Measurements from ENCODE around the gene ZNF330. TPM values are rescaled to one million over a fixed set of nuclear protein-coding genes. Genes with fewer than 3 reads are reported as not detected.

Gene ZNF330
- total and polyA plus RNA-seq, 2 of the 4 experiments (the other 2 are of a cell fraction) = 27.2 to 34.1 TPM

- Histone ChIP-seq H3K56ac (ENCODE audit: extremely low read depth, insufficient read depth, low read length) (no peak overlapping the region), H3K79me1 (ENCODE audit: low read depth in 1 of 2, low read length in 2 of 2) (no peaks in the 10 kb centered on the region), H3K9ac (ENCODE audit: low read depth, low read length) (no peak overlapping the region), H3K27ac (ENCODE audit: insufficient read depth, low read length) (no peak overlapping the region), H2BK120ac (ENCODE audit: low read depth, low read length) (no peak overlapping the region), H3K4me2 (ENCODE audit: low read depth, low read length) (no peak overlapping the region), H3K23ac (ENCODE audit: low read depth, low read length) (no peak overlapping the region), H2AK5ac (ENCODE audit: low read depth, low read length) (no peak overlapping the region), H3K18ac (ENCODE audit: low read depth, low read length) (peak overlapping the region; percentile 69; the same call in 1 of the 2 replicates), H2BK5ac (ENCODE audit: low read depth, low read length, poor library complexity, severe bottlenecking) (no peak overlapping the region), H3K4me1 (ENCODE audit: control insufficient read depth, insufficient read depth, low read length) (peaks cover 2% of the 10 kb centered on the region; the same call in 1 of the 2 replicates), H2AK9ac (replicated peaks; ENCODE audit: low read depth, low read length, poor library complexity) (no peak overlapping the region), H3K27me3 (ENCODE audit: control insufficient read depth, insufficient read depth, low read length) (no peaks in the 10 kb centered on the region), H2BK20ac (ENCODE audit: low read depth, low read length) (no peak overlapping the region), H4K5ac (ENCODE audit: low read depth, low read length) (no peak overlapping the region), H3K4ac (ENCODE audit: low read depth, low read length) (no peak overlapping the region), H2AFZ (replicated peaks; ENCODE audit: low read length, poor library complexity) (peak overlapping the region; percentile 12), H2BK15ac (ENCODE audit: low read depth, low read length) (no peak overlapping the region; the same call in 1 of the 3 replicates), H3K9me3 (ENCODE audit: control insufficient read depth, insufficient read depth, low read length) (no peaks in the 10 kb centered on the region), H4K91ac (ENCODE audit: insufficient read depth, low read depth, low read length) (no peak overlapping the region), H3K36me3 (ENCODE audit: control insufficient read depth, insufficient read depth, low read length) (no peaks in the 10 kb centered on the region), H3K4me3 (ENCODE audit: insufficient read depth, low read depth, low read length) (no peak overlapping the region), H3K9me1 (ENCODE audit: insufficient read depth, low read length) (peaks cover 6% of the 10 kb centered on the region; the same call in 1 of the 2 replicates), H4K8ac (ENCODE audit: low read depth in 2 of 2, low read length in 2 of 2) (no peak overlapping the region), H3K14ac (replicated peaks; ENCODE audit: low read depth, low read length) (no peak overlapping the region), H4K20me1 (ENCODE audit: insufficient read depth, low read length) (no peaks in the 10 kb centered on the region)
- intact Hi-C loops (cut with micrococcal nuclease) = no loop called here
- ATAC-seq (ENCODE audit: low read depth) (no peak), DNase-seq (no peak)
- dilution Hi-C loops (cut with HindIII; ENCODE audit: low sequenced_read_pairs, unreplicated experiment) = no loop called here
- no TSS peak for BruUV-seq (replicated peaks)
- POLR2A ChIA-PET (ENCODE audit: unreplicated experiment) = no interaction called here
- CTCF ChIA-PET = no interaction called here
- TF ChIP-seq FOS (IDR thresholded peaks at IDR 0.05; ENCODE audit: low read depth, low read length) (no peak), CEBPB (IDR thresholded peaks at IDR 0.05; ENCODE audit: low read depth, low read length) (no peak), RCOR1 (IDR thresholded peaks at IDR 0.05; ENCODE audit: insufficient replicate concordance, low read length) (no peak), MAFK (IDR thresholded peaks at IDR 0.05; ENCODE audit: low read depth, low read length) (no peak), NFE2L2 (IDR thresholded peaks at IDR 0.05; ENCODE audit: low read depth, low read length) (no peak), MAZ (IDR thresholded peaks at IDR 0.05; ENCODE audit: borderline replicate concordance, low read depth, low read length) (no peak), SMC3 (IDR thresholded peaks at IDR 0.05; ENCODE audit: low read depth, low read length) (no peak), POLR2A (IDR thresholded peaks at IDR 0.05; ENCODE audit: low read depth, low read length) (no peak), ELK1 (IDR thresholded peaks at IDR 0.05; ENCODE audit: borderline replicate concordance, low read depth, low read length) (no peak), MXI1 (IDR thresholded peaks at IDR 0.05; ENCODE audit: borderline replicate concordance, low read depth, low read length) (no peak), CTCF (conservative IDR thresholded peaks at IDR 0.05; ENCODE audit: low read depth, low read length) (no peak), RFX5 (IDR thresholded peaks at IDR 0.05; ENCODE audit: low read depth, low read length) (no peak), RAD21 (IDR thresholded peaks at IDR 0.05; ENCODE audit: low read length) (no peak), CHD1 (IDR thresholded peaks at IDR 0.05; ENCODE audit: low read depth, low read length) (no peak), USF2 (IDR thresholded peaks at IDR 0.05; ENCODE audit: low read depth, low read length) (no peak), BHLHE40 (IDR thresholded peaks at IDR 0.05; ENCODE audit: low read depth, low read length) (no peak)
- in situ Hi-C loops (cut with MboI; ENCODE audit: low sequenced_read_pairs) = no loop called here
These were observed 27.8 kb downstream of the ZNF330 start for GRCh38 chr4:141248486-141248885.

Data from IMR-90 (cell line).